HFF-Myc (cell line): ENCODE data around the gene KCTD7.
"Not testable (repeated sequence)": the region's sequence is repeated elsewhere in the genome, so short reads cannot be mapped to it uniquely, and the experiment has no call there.

Experiments used
- DNase-seq: peaks from one replicate; pipeline ENCODE4 v3.0.0-alpha.2; 2011; ENCODE audit warnings: low read depth; ENCODE audit errors: extremely low read depth
- H3K4me3 ChIP-seq: replicated peaks from 2 replicates; pipeline ENCODE4 v1.5.1; 2011; ENCODE audit warnings: low read depth, mild to moderate bottlenecking, control low read depth, low read length
- CTCF ChIP-seq: IDR thresholded peaks from 2 replicates; pipeline ENCODE4 v1.5.1; 2012; ENCODE audit warnings: mild to moderate bottlenecking, low read depth, low read length, control low read depth; ENCODE audit errors: missing control alignments

KCTD7 gene

GRCh38 chr7:66628361-66629221 is at the start of gene KCTD7:
Gene KCTD7, plus strand, starts transcription at chr7:66628881. Its CDS starts 184 bp downstream, at chr7:66629065.
- peak; percentile 85 for DNase-seq
- TF ChIP-seq CTCF, result no peak
- peak within 1 kb of the TSS; percentile 60 for H3K4me3 ChIP-seq

- not testable (repeated sequence) for H3K4me3 ChIP-seq, DNase-seq
These were observed 48.3 kb upstream of the KCTD7 start for GRCh38 chr7:66580380-66580779.

- not testable (repeated sequence) for DNase-seq, H3K4me3 ChIP-seq
These were observed 45.7 kb upstream of the KCTD7 start for GRCh38 chr7:66582816-66583489.

- DNase-seq, result no peak
- no peak for TF ChIP-seq CTCF
- H3K4me3 ChIP-seq, result no peak overlapping the region
These were observed 45.1 kb upstream of the KCTD7 start for GRCh38 chr7:66583490-66584110.

- no peak overlapping the region for H3K4me3 ChIP-seq
- TF ChIP-seq CTCF, result no peak
- DNase-seq, result no peak
These were observed 42.5 kb upstream of the KCTD7 start for GRCh38 chr7:66586181-66586580.

GRCh38 chr7:66588226-66588625 is 40.5 kb upstream of the KCTD7 start:
- H3K4me3 ChIP-seq, DNase-seq: not testable (repeated sequence)

GRCh38 chr7:66588856-66589570 is 39.7 kb upstream of the KCTD7 start:
- H3K4me3 ChIP-seq, result not testable (repeated sequence)
- peak; percentile 21 for DNase-seq

GRCh38 chr7:66590302-66591057 is 38.2 kb upstream of the KCTD7 start:
- DNase-seq, result not testable (repeated sequence)
- peak overlapping the region; percentile 97 for H3K4me3 ChIP-seq

- not testable (repeated sequence) for DNase-seq
These were observed 37.5 kb upstream of the KCTD7 start for GRCh38 chr7:66591058-66591798.

More at GRCh38 chr7:66591058-66591798, 37.5 kb upstream of the KCTD7 start:
- peak overlapping the region; percentile 97 for H3K4me3 ChIP-seq
